NB4 (cell line): ENCODE data around the gene TFF2.

ENCODE experiments used
- CTCF ChIP-seq: IDR thresholded peaks from one replicate; pipeline ENCODE4 v1.5.1; 2012; ENCODE audit warnings: low read depth, low read length
- POLR2A ChIP-seq: IDR thresholded peaks from 2 replicates; pipeline ENCODE4 v1.6.1; 2011; ENCODE audit warnings: mild to moderate bottlenecking; ENCODE audit not compliant: insufficient read length; ENCODE audit errors: extremely low read depth

- no peak for TF ChIP-seq CTCF
- TF ChIP-seq POLR2A: no peak
These were observed 1.8 kb upstream of the TFF2 start for GRCh38 chr21:42352441-42353095.
